ENCODE measurements around the gene NRTN. TPM values are rescaled to one million over a fixed set of nuclear protein-coding genes. Genes with fewer than 3 reads are reported as not detected.

Gene NRTN
- total RNA-seq, 1 experiment from 2014 or later = 0.80 TPM

DNA sequence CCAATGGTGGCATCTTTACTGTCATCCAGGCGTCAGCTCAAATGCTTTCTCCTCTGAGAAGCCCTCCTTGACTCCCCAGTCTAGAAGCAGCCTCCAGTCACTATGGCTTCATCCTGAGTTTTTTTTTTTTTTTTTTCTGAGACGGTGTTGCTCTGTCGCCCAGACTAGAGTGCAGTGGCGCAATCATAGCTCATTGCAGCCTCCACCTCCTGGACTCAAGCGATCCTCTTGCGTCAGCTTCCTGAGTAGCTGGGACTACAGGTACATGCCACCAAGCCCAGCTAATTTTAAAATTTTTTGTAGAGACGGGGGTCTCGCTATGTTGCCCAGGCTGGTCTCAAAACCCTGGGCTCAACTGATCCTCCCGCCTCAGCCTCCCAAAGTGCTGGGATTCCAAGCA is 4.2 kb downstream of the NRTN start:
- H3K4me1 ChIP-seq (ENCODE audit: control insufficient read depth, insufficient read depth, low read length) = no peaks in the 10 kb centered on the region
- H3K4me3 ChIP-seq (ENCODE audit: low read depth in 2 of 2, low read length in 2 of 2) = no peak overlapping the region
- H3K9me3 ChIP-seq (ENCODE audit: control insufficient read depth, insufficient read depth, low read depth, low read length) = no peaks in the 10 kb centered on the region
- no peaks in the 10 kb centered on the region for H3K36me3 ChIP-seq (ENCODE audit: control insufficient read depth, insufficient read depth, low read length)
- intact Hi-C loops (cut with micrococcal nuclease; ENCODE audit: unreplicated experiment) = loop anchor here (10.0 kb wide), 1 partner anchor 86 kb away; no protein-coding TSS in a partner anchor
- no peak for TF ChIP-seq SIN3A (IDR thresholded peaks at IDR 0.05; ENCODE audit: borderline replicate concordance, insufficient read depth, low read depth, low read length)
- TF ChIP-seq, protein P1, sequence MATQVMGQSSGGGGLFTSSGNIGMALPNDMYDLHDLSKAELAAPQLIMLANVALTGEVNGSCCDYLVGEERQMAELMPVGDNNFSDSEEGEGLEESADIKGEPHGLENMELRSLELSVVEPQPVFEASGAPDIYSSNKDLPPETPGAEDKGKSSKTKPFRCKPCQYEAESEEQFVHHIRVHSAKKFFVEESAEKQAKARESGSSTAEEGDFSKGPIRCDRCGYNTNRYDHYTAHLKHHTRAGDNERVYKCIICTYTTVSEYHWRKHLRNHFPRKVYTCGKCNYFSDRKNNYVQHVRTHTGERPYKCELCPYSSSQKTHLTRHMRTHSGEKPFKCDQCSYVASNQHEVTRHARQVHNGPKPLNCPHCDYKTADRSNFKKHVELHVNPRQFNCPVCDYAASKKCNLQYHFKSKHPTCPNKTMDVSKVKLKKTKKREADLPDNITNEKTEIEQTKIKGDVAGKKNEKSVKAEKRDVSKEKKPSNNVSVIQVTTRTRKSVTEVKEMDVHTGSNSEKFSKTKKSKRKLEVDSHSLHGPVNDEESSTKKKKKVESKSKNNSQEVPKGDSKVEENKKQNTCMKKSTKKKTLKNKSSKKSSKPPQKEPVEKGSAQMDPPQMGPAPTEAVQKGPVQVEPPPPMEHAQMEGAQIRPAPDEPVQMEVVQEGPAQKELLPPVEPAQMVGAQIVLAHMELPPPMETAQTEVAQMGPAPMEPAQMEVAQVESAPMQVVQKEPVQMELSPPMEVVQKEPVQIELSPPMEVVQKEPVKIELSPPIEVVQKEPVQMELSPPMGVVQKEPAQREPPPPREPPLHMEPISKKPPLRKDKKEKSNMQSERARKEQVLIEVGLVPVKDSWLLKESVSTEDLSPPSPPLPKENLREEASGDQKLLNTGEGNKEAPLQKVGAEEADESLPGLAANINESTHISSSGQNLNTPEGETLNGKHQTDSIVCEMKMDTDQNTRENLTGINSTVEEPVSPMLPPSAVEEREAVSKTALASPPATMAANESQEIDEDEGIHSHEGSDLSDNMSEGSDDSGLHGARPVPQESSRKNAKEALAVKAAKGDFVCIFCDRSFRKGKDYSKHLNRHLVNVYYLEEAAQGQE (IDR thresholded peaks at IDR 0.05; ENCODE audit: insufficient read depth in 1 of 2, low read depth in 2 of 2, low read length in 1 of 2) = no peak
- TF ChIP-seq, protein P2, sequence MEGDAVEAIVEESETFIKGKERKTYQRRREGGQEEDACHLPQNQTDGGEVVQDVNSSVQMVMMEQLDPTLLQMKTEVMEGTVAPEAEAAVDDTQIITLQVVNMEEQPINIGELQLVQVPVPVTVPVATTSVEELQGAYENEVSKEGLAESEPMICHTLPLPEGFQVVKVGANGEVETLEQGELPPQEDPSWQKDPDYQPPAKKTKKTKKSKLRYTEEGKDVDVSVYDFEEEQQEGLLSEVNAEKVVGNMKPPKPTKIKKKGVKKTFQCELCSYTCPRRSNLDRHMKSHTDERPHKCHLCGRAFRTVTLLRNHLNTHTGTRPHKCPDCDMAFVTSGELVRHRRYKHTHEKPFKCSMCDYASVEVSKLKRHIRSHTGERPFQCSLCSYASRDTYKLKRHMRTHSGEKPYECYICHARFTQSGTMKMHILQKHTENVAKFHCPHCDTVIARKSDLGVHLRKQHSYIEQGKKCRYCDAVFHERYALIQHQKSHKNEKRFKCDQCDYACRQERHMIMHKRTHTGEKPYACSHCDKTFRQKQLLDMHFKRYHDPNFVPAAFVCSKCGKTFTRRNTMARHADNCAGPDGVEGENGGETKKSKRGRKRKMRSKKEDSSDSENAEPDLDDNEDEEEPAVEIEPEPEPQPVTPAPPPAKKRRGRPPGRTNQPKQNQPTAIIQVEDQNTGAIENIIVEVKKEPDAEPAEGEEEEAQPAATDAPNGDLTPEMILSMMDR (IDR thresholded peaks at IDR 0.05) = no peak
- TF ChIP-seq POLR2AphosphoS5 (IDR thresholded peaks at IDR 0.05; ENCODE audit: low read depth, low read length) = no peak
- TF ChIP-seq TCF7L2 (IDR thresholded peaks at IDR 0.05; ENCODE audit: low read depth, low read length) = no peak
- ChIA-PET CTCF (interaction anchor here (0.6 kb wide), 1 partner anchor 22 kb away, joined by 3 read pairs; no protein-coding TSS in a partner anchor), POLR2A (no interaction called here)
- in situ Hi-C loops (cut with HindIII; ENCODE audit: low pct_unique_long_range_greater_than_20kb, low sequenced_read_pairs) = no loop called here
- H3K27ac ChIP-seq (ENCODE audit: low read length) = no peak overlapping the region
- no peaks in the 10 kb centered on the region for H3K27me3 ChIP-seq (ENCODE audit: control insufficient read depth, insufficient read depth, low read length)
- ATAC-seq = no peak
- DNase-seq (ENCODE audit: low read depth, low spot score) = no peak
- BruUV-seq (replicated peaks) = no TSS peak

DNA sequence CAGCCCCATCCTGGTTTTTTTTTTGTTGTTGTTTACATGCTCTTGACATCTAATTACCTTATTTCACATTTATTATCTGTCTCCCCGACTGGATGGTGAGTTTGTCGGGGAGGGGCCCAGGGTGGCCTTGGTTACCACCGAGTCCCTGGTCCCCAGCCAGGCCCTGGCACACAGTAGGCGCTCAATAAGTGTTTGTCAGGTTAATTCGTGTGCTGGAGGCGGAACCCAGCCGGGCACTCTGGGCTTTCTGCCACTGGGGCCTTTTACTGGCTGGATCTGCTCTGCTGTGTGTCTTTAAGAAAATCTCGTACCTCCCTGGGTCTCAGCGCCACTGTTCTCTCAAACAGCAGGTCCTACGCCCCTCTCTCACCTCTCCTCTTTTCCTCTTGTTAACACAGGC is 4.6 kb downstream of the NRTN start:
- no peaks in the 10 kb centered on the region for H3K36me3 ChIP-seq (ENCODE audit: control insufficient read depth, insufficient read depth, low read length)
- DNase-seq (ENCODE audit: low read depth, low spot score) = no peak
- no peak for ATAC-seq
- in situ Hi-C loops (cut with HindIII; ENCODE audit: low pct_unique_long_range_greater_than_20kb, low sequenced_read_pairs) = no loop called here
- H3K4me3 ChIP-seq (ENCODE audit: low read depth in 2 of 2, low read length in 2 of 2) = no peak overlapping the region
- TF ChIP-seq TCF7L2 (IDR thresholded peaks at IDR 0.05; ENCODE audit: low read depth, low read length) = no peak
- TF ChIP-seq, protein P1 (IDR thresholded peaks at IDR 0.05; ENCODE audit: insufficient read depth in 1 of 2, low read depth in 2 of 2, low read length in 1 of 2) = no peak
- H3K27ac ChIP-seq (ENCODE audit: low read length) = no peak overlapping the region
- ChIA-PET POLR2A (interaction anchor here (0.7 kb wide), 1 partner anchor 20 kb away, joined by 8 read pairs; no protein-coding TSS in a partner anchor), CTCF (interaction anchor here (0.6 kb wide), 1 partner anchor 21 kb away, joined by 3 read pairs; no protein-coding TSS in a partner anchor)
- intact Hi-C loops (cut with micrococcal nuclease; ENCODE audit: unreplicated experiment) = loop anchor here (10.0 kb wide), 1 partner anchor 85 kb away; no protein-coding TSS in a partner anchor
- H3K27me3 ChIP-seq (ENCODE audit: control insufficient read depth, insufficient read depth, low read length) = no peaks in the 10 kb centered on the region
- no TSS peak for BruUV-seq (replicated peaks)
- no peaks in the 10 kb centered on the region for H3K9me3 ChIP-seq (ENCODE audit: control insufficient read depth, insufficient read depth, low read depth, low read length)
- no peaks in the 10 kb centered on the region for H3K4me1 ChIP-seq (ENCODE audit: control insufficient read depth, insufficient read depth, low read length)
